IPS-NIHi7 (cell line): ENCODE results near the gene CDK19.
A peak's percentile ranks its signal among the peaks of the same experiment; 100 is the strongest.
"Not testable (repeated sequence)": the region's sequence is repeated elsewhere in the genome, so short reads cannot be mapped to it uniquely, and the experiment has no call there.

Experiments used
- DNase-seq: peaks from one replicate; pipeline ENCODE4 v3.0.0; 2012; ENCODE audit warnings: mixed read lengths; ENCODE audit errors: extremely low spot score

CDK19 gene

DNA sequence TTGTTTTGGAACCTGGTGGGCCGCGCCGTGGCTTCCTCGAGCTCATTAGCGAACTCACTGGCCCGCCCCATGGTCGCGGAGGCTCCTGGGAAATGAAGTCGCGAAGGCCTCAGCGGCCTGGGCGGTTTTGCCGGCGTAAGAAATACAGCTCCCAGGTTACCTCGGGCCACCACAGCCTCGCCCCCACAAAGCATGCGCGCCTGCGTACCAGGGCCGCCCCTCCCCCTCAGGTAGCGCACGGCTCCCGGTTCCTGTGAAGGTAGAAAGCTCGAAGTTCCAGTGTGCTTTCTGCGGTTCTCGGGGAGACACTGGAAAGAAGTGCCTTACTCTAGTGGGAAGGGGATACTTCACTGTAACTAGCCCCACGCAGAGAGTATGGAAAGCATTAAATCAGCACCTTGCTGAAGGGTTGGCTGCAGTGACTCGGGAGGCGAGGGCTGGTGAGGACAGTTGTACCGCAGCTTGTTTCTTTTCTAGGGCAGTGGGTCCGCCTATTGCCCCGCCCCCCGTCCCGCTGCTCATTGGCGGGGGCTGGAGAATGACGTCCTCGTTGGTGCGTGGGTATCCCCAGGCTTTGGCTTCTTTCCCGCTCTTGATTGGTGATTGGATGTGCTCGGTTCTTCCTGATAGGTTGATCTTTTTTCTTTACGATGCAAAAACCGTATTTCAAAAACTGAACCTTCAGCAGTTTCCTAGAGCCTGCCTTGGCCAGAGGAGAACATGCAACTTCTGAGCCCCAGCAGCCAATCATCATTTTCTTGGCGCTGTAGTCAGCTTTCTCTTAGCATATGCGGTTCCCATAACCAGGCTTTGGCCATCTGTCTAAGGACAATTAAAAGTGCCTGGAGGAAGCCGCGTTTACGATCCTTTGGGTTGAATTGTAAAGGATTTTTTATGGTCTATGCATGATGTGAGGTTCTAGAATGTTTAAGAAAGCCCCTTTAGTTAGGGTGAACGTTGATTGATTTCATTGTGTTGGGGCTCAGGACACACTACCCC lies at the start of gene CDK19:
CDK19 (minus strand) TSS at position 59 of the 999 bp plus-strand sequence. CDS start 333 bp downstream, outside the sequence.
- peak; percentile 97 for DNase-seq

DNA sequence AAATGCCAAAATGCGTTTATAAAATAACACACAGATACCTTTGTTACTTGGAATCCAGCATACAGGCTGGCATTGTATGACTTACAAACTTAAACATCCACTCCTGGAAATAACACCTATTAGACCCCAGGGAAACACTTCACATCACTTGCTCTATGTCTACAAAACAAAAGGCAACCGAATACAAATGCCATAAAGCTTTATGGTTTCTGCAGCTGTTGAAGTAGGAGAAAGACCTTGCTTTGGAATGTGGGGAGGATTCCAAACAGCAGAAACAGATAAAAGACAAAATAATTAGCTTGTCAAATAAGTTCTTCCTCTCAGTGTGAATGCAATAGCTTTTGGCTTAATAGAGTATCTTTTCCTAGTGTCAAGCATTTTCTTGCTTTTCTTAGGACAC lies 49.6 kb upstream of the CDK19 start:
- no peak for DNase-seq

DNA sequence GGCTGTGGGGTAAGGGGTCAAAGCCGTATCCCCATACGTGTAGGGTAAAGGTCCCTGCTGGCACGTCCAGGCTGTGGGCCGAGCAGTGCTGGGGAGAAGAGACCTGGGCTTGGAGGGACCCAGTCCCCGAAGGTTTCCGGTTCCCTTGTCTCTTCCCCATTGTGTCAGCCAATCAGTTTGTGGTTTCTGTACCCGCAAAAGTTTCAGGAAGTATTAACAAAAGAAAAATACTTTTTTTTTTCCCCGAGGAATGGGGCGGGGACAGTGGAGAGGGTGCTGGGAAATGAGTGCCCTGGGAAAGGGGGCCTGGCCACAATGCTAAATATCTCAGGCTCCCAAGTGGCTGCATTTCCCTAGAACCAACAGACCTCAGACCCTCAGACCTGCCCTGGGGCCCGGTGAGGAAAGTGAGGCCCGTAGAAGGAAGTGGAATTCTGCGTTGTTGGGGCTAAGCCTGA lies 44.1 kb upstream of the CDK19 start:
- no peak for DNase-seq

DNA sequence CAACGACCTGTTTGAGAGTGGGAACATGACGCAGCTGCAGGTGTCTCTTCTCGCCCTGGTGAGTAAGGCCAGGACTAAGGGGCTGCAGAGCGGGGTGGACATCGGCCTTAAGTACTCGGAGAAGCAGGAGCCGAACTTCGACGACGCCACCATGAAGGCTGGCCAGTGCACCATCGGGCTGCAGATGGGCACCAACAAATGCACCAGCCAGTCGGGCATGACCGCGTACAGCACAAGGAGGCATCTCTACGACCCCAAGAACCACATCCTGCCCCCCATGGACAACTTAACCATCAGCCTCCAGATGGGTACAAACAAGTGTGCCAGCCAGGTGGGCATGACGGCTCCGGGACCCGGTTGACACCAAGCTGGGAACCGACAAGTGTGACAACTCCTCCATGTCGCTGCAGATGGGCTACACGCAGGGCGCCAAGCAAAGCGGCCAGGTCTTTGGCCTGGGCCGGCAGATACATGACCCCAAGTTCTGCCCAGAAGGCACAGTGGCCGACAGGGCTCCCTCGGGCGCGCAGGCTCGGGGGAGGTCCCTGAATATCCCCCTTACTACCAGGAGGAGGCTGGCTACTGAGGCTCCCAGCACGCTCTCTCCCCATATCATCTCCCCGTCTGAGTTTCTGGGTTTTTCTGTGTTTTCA lies 43.4 kb upstream of the CDK19 start:
- no peak for DNase-seq

- DNase-seq, result no peak
These were observed 42.7 kb upstream of the CDK19 start for GRCh38 chr6:110858016-110858415.

DNA sequence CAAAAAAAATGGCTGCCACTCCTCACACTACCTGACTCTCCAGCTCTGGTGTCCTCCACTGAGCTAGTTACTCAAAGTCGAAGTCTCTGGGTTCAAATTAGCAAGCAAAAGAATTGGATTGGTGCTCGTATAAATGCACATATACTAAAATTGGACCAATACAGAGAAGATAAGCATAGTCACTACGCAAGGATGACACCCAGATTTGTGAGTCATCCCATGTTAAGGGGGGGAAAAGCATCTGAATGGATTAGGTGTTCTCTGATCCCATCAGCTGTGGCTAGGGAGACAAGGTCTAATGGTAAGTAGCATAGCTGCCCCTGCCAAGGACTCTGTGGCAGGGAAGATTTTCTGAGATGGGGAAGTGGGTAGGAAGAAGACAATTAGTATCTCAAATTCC lies 41.0 kb upstream of the CDK19 start:
- DNase-seq, result no peak

GRCh38 chr6:110853754-110854477 lies 38.6 kb upstream of the CDK19 start:
- DNase-seq, result no peak

- DNase-seq, result no peak
These were observed 37.5 kb upstream of the CDK19 start for GRCh38 chr6:110852773-110853172.

- DNase-seq, result no peak
These were observed 34.5 kb upstream of the CDK19 start for GRCh38 chr6:110849781-110850180.

DNA sequence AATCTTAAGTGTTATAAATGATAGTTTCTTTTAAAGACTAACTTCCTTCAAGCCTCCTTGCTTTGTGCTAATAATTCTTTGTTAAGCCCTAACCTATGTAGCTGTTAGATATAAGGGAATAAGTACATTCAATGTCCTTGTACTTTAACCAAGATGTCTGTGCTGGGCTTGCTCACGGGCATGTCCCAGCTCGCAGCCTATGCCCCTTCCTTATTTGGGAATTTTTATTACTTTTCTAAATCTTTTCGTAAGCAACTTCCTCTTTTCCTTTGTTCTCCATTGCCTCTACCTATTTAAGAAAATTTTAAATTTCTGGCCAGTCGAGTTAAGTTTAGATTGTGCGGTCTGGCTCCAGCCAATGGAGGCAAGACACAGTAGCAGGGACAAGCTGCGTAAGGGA lies 26.0 kb upstream of the CDK19 start:
- no peak for DNase-seq

DNA sequence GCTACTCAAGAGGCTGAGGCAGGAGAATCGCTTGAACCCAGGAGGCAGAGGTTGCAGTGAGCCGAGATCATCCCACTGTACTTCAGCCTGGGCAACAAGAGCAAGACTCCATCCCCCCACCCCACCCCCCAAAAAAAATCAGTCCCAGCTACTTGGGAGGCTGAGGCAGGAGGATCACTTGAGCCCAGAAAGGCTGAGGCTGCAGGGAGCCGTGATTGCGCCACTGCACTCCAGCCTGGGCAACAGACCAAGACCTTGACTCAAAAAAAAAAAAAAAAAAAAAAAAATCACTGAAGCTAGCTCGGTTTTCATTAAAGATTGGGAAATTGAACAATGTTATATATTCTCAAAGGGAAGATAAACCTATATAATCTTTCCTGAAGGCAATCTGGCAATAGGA lies 20.5 kb upstream of the CDK19 start:
- DNase-seq, result not testable (repeated sequence)

GRCh38 chr6:110833831-110834230 lies 18.6 kb upstream of the CDK19 start:
- DNase-seq, result no peak

DNA sequence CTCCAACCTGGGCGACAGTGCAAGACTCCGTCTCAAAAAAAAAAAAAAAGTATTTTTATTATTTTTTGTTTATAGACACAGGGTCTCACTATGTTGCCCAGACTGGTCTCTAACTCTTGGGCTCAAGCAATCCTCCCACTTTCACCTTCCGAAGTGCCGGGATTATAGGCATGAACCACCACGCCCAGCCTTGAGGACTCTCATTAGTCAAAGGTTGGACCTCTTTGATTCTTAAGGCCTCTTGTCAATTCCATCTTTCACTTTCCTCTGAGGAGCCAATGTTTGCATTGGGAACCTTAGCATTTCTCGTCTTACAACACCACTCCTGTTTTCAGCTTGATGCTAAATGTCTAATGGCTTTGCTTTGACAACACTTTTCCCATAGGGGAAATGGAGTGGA lies 16.1 kb upstream of the CDK19 start:
- DNase-seq, result no peak

GRCh38 chr6:110828396-110828795 lies 13.1 kb upstream of the CDK19 start:
- DNase-seq, result no peak

GRCh38 chr6:110826236-110827129 lies 11.2 kb upstream of the CDK19 start:
- DNase-seq, result no peak

GRCh38 chr6:110823146-110823545 lies 7.9 kb upstream of the CDK19 start:
- no peak for DNase-seq

- DNase-seq, result no peak
These were observed 7.0 kb upstream of the CDK19 start for GRCh38 chr6:110822249-110822648.

DNA sequence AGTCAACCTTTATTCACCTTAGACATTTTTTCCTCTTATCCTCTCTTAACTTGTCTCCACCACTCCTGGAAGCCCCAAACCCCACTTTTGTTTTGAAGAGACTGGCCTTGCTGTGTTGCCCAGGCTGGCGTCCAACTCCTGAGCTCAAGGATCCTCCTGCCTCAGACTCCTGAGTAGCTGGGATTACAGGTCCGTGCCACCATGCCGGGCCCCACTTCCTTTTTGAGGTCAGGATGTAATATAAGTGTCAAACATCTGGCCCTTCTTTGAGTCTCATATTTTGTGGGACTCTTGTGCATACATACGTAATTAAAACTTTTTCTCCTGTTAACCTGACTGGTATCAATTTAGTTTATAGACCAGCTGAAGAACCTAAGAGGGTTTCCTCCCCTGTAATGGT lies 1.4 kb upstream of the CDK19 start:
- no peak for DNase-seq

- DNase-seq, result no peak
These were observed 256 bp downstream of the CDK19 start for GRCh38 chr6:110815015-110815410.

DNA sequence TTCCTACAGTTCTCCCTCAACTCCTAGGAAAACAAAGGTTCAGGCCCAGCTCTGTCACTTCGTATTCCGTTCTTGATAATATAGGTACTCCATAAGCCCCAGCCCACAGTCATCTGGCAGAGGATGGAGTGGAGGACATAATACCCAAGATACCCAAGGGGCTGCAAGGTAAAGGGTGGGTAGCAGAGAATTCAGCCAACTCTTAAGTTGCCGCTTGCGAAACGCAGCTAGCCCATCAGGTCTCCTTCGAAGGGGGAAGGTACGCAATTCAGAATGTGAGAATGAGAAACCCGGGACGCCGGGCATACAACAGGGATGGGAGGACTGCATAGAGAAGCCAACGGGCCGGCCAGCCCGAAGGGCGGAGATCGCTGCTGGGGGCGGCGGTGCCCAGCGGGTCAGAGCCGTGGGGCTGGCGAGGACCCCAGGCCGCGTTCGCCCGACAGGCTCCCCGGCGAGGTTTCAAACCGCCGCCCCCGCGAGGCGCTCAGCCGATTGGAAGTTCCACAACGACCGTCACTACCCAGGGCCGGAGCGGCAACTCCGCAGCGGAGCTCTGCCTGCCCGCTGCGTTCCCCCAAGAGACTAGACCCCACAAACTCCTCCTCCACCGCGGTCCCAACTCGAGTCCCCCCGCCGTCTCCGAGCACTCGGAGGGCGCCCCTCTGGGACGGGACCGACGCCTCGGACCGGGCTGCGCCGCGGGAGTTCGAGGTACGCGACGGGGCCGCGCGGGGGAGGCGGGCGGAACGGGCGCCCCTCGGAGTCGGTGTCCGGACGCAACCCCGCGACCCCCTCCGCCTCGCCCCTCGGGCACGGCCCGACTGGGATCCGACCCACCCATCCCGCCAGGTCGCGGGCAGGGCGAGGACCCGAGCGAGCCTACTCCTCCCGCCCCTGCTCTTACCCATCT lies 911 bp downstream of the CDK19 start:
- peak; percentile 59 for DNase-seq
